ENCODE results near the gene CFAP97D2. TPM values are rescaled to one million over a fixed set of nuclear protein-coding genes. Genes with fewer than 3 reads are reported as not detected.

The CFAP97D2 gene
- total RNA-seq, 1 donor from 2014 or later, result not detected

DNA sequence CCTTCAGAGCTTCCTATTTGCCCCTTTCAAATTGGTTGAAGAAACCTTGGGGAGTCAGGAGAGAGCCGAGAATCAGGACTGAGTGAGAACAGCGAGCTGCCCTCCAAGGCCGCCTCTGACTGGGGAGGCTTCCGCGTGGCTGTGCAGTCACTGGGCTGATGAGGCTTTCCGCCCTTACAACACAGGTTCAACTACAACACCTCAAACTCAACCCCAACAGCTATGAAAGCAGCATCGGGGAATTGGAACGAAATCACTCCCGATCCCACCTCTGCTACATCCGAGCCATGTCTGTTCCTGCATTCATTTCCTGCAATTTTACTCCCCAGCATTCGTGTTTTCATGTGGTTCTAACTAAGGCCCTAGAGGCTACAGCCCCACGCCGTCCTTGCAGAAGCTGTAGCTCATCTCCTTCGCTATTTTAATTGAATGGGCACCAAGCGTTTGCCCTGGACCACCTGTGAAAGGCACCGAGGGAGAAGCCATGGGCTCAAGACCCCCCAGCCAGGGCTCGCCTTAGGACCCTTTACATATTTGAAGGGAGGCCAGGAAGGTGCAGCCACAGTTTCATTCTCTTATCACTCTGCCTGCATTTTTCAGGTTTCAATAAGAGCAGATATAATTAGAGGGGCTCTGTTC is 34.3 kb upstream of the CFAP97D2 start:
- TF ChIP-seq, protein P1, sequence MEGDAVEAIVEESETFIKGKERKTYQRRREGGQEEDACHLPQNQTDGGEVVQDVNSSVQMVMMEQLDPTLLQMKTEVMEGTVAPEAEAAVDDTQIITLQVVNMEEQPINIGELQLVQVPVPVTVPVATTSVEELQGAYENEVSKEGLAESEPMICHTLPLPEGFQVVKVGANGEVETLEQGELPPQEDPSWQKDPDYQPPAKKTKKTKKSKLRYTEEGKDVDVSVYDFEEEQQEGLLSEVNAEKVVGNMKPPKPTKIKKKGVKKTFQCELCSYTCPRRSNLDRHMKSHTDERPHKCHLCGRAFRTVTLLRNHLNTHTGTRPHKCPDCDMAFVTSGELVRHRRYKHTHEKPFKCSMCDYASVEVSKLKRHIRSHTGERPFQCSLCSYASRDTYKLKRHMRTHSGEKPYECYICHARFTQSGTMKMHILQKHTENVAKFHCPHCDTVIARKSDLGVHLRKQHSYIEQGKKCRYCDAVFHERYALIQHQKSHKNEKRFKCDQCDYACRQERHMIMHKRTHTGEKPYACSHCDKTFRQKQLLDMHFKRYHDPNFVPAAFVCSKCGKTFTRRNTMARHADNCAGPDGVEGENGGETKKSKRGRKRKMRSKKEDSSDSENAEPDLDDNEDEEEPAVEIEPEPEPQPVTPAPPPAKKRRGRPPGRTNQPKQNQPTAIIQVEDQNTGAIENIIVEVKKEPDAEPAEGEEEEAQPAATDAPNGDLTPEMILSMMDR (IDR thresholded peaks at IDR 0.05), result no peak
- TF ChIP-seq POLR2AphosphoS5 (IDR thresholded peaks at IDR 0.05; ENCODE audit: insufficient read depth in 1 of 2, low read depth in 1 of 2) (no peak), POLR2A (IDR thresholded peaks at IDR 0.05) (no peak)
- Histone ChIP-seq H3K4me3 (no peak overlapping the region), H3K36me3 (no peaks in the 10 kb centered on the region), H3K27me3 (no peaks in the 10 kb centered on the region), H3K27ac (no peak overlapping the region), H3K9me3 (no peaks in the 10 kb centered on the region), H3K4me1 (peaks cover 28% of the 10 kb centered on the region)
- intact Hi-C loops (cut with DNase I), result no loop called here
- DNase-seq (ENCODE audit: extremely low spot score in 2 of 2), result no peak

DNA sequence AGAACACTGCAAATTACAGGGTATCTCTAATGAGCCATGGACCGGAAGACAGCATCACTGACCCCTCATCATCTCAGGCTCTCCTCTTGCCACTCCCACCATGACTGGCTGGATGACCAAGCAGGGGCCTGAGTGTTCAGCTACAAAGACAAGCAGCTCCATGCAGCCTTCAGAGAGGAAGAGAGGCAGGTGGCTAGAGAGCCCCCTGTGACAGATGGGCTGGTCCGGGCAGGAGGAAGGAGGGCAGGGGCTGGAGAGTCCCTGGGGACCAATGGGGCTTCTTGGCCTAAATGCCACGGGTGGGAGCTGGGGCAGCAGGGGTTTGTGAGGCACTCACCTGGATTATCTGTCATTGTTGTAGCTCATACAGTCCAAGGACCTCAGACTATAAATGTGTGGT is 33.8 kb upstream of the CFAP97D2 start:
- H3K36me3 ChIP-seq, result no peaks in the 10 kb centered on the region
- intact Hi-C loops (cut with DNase I), result no loop called here
- no peaks in the 10 kb centered on the region for H3K9me3 ChIP-seq
- H3K27ac ChIP-seq, result no peak overlapping the region
- H3K27me3 ChIP-seq, result no peaks in the 10 kb centered on the region
- peaks cover 24% of the 10 kb centered on the region for H3K4me1 ChIP-seq
- H3K4me3 ChIP-seq, result no peak overlapping the region
- DNase-seq (ENCODE audit: extremely low spot score in 2 of 2), result no peak
- no peak for TF ChIP-seq POLR2AphosphoS5 (IDR thresholded peaks at IDR 0.05; ENCODE audit: insufficient read depth in 1 of 2, low read depth in 1 of 2)
- TF ChIP-seq POLR2A (IDR thresholded peaks at IDR 0.05), result no peak
- TF ChIP-seq, protein P1 (IDR thresholded peaks at IDR 0.05), result no peak

DNA sequence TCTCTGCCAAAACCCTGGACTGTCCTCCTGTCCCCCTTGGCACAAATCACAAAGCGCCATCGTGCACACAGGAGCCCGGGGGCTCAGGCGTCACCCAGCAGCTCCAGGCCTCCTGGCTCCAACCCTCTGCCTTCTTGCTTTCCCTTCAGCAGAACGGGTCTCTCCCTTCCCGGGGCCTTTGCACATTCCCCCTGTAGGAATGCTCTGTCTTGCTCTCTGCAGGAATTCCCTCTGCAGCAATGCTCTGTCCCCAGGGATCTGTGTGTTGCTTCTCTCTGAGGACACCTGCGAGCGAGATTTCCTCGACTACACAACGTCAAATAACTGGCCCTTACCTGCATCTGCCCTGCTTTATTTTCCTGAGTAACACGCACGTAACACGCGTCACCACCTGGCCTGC is 33.3 kb upstream of the CFAP97D2 start:
- Histone ChIP-seq H3K9me3 (no peaks in the 10 kb centered on the region), H3K36me3 (no peaks in the 10 kb centered on the region), H3K27me3 (no peaks in the 10 kb centered on the region), H3K4me1 (peaks cover 20% of the 10 kb centered on the region), H3K27ac (no peak overlapping the region), H3K4me3 (no peak overlapping the region)
- intact Hi-C loops (cut with DNase I), result no loop called here
- TF ChIP-seq, protein P1 (IDR thresholded peaks at IDR 0.05), result no peak
- TF ChIP-seq POLR2AphosphoS5 (IDR thresholded peaks at IDR 0.05; ENCODE audit: insufficient read depth in 1 of 2, low read depth in 1 of 2) (no peak), POLR2A (IDR thresholded peaks at IDR 0.05) (no peak)
- DNase-seq (ENCODE audit: extremely low spot score in 2 of 2), result no peak

DNA sequence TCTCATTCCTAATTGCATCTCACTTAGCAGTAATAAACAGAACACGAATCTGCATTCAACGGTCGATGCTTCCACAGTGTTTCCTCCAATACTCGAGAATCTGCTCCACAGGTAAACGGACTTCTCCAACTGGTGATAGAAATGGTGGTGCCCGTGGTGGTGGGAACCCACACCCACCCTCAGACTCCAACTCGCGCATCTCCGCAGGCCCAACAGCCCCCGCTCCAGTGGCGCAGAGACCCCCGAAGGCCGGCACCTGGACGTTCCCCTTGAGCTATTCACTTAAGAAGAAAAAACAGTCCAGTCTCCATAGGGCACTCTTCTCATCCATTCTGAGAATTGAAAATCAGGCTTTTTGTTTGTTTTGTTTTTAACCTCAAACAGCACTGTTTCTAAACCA is 32.9 kb upstream of the CFAP97D2 start:
- no peaks in the 10 kb centered on the region for H3K27me3 ChIP-seq
- no peak for DNase-seq (ENCODE audit: extremely low spot score in 2 of 2)
- no peaks in the 10 kb centered on the region for H3K36me3 ChIP-seq
- no peak overlapping the region for H3K27ac ChIP-seq
- H3K4me1 ChIP-seq, result peaks cover 22% of the 10 kb centered on the region
- TF ChIP-seq POLR2A (IDR thresholded peaks at IDR 0.05) (no peak), POLR2AphosphoS5 (IDR thresholded peaks at IDR 0.05; ENCODE audit: insufficient read depth in 1 of 2, low read depth in 1 of 2) (no peak)
- TF ChIP-seq, protein P1 (IDR thresholded peaks at IDR 0.05), result no peak
- H3K4me3 ChIP-seq, result no peak overlapping the region
- intact Hi-C loops (cut with DNase I), result no loop called here
- H3K9me3 ChIP-seq, result no peaks in the 10 kb centered on the region

DNA sequence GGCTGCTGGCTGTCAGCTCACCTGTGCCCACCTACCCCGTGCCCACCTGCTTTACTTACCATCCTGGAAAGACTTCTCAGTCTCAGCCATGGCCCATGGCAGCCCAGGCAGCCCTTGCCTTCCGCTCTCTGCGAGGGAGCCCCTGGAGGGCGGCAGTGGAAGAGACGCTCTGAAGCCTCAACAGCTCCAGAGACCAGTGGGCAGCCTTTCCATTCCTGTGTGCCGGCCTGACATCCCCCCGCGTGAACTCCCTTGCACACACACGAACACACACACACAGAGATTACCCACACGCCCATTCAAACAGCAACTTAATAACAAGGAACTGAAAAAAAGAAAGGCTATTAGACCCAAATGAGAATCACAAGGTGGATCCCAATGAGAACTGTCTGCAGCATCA is 32.4 kb upstream of the CFAP97D2 start:
- H3K4me1 ChIP-seq, result peaks cover 27% of the 10 kb centered on the region
- H3K36me3 ChIP-seq, result no peaks in the 10 kb centered on the region
- no peaks in the 10 kb centered on the region for H3K27me3 ChIP-seq
- no peak for DNase-seq (ENCODE audit: extremely low spot score in 2 of 2)
- H3K27ac ChIP-seq, result no peak overlapping the region
- H3K4me3 ChIP-seq, result no peak overlapping the region
- H3K9me3 ChIP-seq, result no peaks in the 10 kb centered on the region
- intact Hi-C loops (cut with DNase I), result no loop called here
- TF ChIP-seq POLR2AphosphoS5 (IDR thresholded peaks at IDR 0.05; ENCODE audit: insufficient read depth in 1 of 2, low read depth in 1 of 2) (no peak), POLR2A (IDR thresholded peaks at IDR 0.05) (no peak)
- TF ChIP-seq, protein P1 (IDR thresholded peaks at IDR 0.05), result no peak

All from vagina (tissue), 2 donors.